Activated CD4-positive, alpha-beta T cell treated with anti-CD3 and anti-CD28 coated beads for 4 hours (primary cell): ENCODE measurements around the gene ABCB6.
A peak's percentile ranks its signal among the peaks of the same experiment; 100 is the strongest.
"Not testable (repeated sequence)": the region's sequence is repeated elsewhere in the genome, so short reads cannot be mapped to it uniquely, and the experiment has no call there.

Experiments used
- DNase-seq, 2 donors: peaks; one replicate each; pipeline ENCODE4 v3.0.0-alpha.2; 2020

Gene ABCB6

GRCh38 chr2:219213026-219213415, 5.7 kb downstream of the ABCB6 start:
- no peak for DNase-seq

GRCh38 chr2:219210886-219211362, 7.8 kb downstream of the ABCB6 start:
- no peak for DNase-seq

DNA sequence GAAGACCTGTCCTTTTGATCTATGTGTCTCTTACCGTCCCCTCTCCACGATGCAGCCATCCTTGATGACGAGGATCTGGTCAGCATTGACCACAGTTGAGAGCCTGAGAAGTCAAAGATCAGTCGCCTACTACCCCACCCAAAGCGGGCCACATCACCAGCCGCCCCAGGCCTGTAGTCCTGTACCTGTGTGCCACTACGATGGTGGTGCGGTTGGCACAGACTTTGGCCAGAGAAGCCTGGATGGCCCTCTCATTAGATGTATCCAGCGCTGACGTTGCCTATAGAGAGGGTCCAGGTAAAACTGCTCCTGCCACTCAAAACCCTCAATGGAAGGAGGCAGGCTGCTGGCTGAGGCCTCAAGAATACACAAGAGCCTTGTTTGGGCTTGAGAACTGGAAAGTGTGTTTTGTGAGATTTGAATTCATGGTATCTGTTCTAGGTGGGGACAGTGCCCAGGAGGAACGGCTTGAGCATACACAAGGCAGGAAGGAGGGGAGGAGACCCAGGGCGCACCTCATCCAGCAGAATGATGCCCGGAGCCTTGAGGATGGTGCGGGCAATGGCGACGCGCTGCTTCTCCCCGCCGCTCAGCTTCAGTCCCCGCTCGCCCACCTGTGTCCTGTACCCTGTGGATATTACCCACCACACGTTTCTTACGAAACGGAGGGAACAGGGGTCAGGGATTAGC, 8.4 kb downstream of the ABCB6 start:
- no peak for DNase-seq

DNA sequence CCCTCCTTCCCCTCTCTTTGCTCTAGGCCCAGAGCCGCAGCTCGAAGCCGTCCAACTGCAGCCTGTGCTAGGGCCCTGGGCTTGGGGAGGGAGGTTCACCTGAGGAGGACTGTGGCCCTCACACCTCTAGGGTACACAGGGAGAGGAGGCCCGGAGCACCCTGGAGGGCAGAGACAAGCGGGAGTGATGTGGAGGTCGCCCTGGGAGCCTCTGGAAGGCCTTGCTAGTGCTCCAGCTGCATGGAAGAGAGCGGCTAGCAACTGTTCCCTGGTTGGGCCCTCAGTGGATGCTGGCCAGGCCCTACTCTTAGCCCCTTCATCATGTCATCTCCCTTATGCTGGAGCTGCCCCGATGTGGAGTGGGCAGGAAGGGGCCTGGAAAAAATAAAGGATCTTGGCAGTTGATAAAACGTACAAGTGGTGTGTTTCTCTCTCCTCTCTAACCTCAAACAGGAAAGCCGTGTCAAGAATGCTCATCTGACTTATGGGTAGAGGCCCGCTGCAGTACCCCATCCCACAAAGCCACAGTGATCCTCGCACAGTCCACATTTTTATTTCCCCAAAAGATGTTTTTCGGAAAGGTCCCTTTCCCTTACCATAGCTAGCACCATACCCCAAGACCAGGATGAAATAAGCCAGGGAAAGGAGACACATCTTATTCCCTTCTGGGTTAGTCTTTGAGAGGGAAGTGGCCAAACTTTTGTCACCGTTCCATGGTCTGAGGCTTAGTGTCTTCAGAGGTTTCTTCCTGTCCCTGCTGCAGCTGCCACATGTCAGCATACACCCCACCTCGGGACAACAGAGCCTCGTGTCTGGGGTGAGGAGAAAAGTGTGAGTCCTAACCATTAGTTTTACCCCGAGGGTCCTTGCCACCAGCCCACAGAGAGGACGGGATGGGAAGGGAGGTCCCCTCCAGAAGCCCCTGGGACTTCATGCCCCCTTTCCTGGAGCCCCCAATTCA, 9.2 kb downstream of the ABCB6 start:
- no peak for DNase-seq

- DNase-seq = no peak
Measured at GRCh38 chr2:219207884-219208740, 10.6 kb downstream of the ABCB6 start.

GRCh38 chr2:219207134-219207883, 11.4 kb downstream of the ABCB6 start:
- DNase-seq = no peak

DNA sequence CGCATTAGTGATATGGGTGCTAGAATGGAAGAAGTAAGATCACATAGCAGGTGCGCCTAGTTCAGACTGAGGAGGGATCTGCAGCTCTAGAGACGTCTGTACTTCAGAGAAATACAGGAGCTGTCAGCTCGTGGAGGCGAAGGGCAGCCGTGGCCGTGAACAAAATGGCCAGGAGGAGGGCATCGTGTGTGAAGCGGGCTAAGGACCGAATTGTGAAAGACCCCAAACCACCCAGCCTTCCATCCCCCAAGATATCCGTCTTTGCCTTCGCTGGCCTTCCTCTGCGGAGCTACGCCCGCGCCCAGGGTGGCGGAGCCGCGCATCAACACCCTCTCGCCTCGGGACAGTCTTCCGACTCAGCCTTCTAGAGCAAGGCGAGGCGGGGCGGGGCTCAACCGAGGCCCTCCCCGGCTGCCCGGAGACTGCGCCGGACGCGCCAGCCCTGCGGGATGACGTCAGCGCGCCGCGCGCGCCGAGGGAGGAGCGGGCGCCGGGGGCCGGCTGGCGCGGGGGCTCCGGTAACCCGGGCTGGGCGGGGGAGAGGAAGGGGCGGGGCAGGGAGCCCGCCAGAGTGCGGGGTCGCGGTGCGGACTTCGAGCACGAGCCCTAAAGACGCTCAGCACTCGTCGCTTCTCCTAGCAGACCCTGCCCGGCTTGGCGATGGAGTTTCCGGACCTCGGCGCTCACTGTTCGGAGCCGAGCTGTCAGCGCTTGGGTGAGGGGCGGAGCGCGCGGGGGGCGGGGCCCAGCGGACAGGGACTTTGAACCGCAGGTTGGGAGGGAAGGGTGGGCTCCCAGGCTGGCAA, 12.2 kb downstream of the ABCB6 start, which contains the start of gene ZFAND2B:
ZFAND2B (plus strand) TSS at position 455 of the 806 bp plus-strand sequence; CDS start at position 661, 206 bp downstream.
- DNase-seq = peak; percentile 94 to 95

GRCh38 chr2:219205981-219206327, 12.8 kb downstream of the ABCB6 start:
- no peak for DNase-seq

DNA sequence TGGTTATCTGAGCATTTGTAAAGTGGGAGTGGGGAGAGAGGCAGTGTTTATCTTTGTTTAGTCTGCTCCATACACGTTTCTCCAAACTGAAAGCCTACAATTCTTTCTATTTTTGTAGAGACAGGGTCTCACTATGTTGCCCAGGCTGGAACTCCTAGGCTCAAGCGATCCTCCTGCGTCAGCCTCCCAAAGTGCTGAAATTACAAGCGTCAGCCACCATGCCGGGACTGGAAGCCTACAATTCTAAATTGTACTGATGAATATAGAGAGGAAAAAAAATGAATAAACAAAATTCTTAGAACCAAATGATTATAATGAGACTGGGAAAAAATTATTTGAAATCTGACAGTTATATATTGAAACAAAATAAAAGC, 13.6 kb downstream of the ABCB6 start:
- DNase-seq = no peak

DNA sequence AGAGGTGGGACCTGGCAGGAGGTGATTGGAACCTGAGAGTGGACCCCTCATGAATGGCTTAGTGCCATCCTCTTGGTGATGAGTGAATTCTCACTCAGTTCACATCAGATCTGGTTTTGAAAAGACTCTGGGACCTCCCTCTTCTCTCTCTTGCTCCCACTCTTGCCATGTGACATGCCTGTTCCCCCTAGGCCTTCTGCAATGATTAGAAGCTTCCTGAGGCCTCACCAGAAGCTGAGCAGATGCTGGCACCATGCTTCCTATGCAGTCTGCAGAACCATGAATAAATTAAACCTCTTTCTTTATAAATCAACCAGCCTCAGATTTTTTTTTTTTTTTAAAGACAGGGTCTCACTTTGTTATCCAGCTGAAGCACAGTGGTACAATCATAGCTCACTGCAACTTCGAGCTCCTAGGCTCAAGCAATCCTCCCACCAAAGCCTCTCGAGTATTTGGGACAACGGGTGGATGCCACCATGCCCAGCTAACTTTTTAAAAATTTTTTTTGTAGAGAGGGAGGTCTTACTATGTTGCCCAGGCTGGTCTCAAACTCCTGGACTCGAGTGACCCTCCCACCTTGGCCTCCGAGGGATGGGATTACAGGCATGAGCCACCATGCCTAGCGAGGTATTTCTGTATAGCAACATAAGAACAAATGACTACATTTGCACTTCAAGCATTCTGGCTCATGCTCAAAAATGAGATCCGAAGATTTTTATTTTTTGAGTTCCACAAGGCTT, 14.2 kb downstream of the ABCB6 start:
- no peak for DNase-seq

DNA sequence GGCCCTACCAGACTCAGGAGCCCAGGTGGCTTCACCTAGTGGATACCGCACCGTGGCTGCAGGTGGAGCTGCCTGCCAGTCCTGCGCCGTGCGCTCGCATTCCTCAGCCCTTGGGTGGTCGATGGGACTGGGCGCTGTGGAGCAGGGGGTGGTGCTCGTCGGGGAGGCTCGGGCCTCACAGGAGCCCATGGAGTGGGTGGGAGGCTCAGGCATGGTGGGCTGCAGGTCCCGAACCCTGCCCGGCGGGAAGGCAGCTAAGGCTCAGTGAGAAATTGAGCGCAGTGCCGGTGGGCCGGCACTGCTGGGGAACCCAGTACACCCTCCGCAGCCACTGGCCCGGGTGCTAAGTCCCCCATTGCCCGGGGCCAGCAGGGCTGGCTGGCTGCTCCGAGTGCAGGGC, 17.4 kb downstream of the ABCB6 start:
- not testable (repeated sequence) for DNase-seq

GRCh38 chr2:219200502-219201326, 18.0 kb downstream of the ABCB6 start:
- not testable (repeated sequence) for DNase-seq

GRCh38 chr2:219199470-219200211, 19.1 kb downstream of the ABCB6 start:
- no peak for DNase-seq

- no peak for DNase-seq
Measured at GRCh38 chr2:219198974-219199373, 19.8 kb downstream of the ABCB6 start.

DNA sequence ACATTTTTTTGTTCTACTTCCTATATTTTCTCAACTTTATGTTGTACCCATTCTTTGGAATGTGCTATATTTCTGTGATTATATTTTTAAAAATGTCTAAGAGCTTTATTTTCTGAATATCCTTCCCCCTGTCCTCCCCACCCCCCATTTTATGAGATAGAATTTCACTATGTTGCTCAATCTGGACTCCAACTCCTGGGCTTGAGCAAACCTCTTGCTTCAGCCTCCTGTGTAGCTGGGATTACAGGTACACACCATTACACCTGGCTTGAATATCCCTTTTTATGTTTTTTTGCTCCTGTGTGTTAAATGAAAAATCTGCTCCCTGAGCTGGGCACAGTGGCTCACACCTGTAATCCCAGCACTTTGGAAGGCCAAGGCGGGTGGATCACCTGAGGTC, 21.4 kb downstream of the ABCB6 start:
- no peak for DNase-seq

- no peak for DNase-seq
Measured at GRCh38 chr2:219186754-219187456, 31.9 kb downstream of the ABCB6 start.

DNA sequence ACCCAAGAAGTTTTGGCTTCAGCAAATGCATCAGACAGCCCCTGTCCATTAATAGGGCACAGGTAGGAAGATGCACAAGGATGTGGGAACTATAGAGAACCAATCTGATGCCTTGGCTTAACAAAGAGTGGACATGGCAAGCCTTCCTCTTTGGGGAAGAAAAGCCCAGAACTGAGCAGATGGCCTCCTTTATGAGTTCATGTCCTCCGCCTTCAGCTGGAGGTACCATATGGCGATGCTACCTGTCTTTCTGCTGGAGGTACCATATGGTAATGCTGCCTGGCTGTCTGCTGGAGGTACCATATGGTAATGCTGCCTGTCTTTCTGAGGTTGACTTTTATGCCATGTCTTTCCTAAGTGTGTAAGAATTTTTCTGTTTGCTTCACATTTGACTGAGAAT, 34.6 kb downstream of the ABCB6 start:
- DNase-seq = no peak

- no peak for DNase-seq
Measured at GRCh38 chr2:219183151-219183772, 35.5 kb downstream of the ABCB6 start.
